H1 (cell line): ENCODE measurements around the gene ADGRV1. TPM values are rescaled to one million over a fixed set of nuclear protein-coding genes. Genes with fewer than 3 reads are reported as not detected.

Experiments
- ASH2L ChIP-seq: fragments of 200-600, 300-600 bp; sonication (generic); IDR thresholded peaks from one replicate; pipeline ENCODE4 v1.7.1; 2017; ENCODE audit warnings: low read length
- ATF2 ChIP-seq: IDR thresholded peaks from 2 replicates; pipeline ENCODE4 v1.6.1; 2012; ENCODE audit warnings: low read length, inconsistent platforms
- CHD7 ChIP-seq: fragments of 300-600 bp; sonication (generic); IDR thresholded peaks from 2 replicates; pipeline ENCODE4 v1.7.1; 2012; ENCODE audit warnings: low read length, moderate library complexity, mild to moderate bottlenecking, inconsistent platforms; ENCODE audit not compliant: insufficient replicate concordance
- KDM5A ChIP-seq: fragments of 200-600 bp; IDR thresholded peaks from 2 replicates; pipeline ENCODE4 v1.7.1; 2012; ENCODE audit warnings: mild to moderate bottlenecking, low read length, inconsistent platforms, mixed read lengths
- SP1 ChIP-seq: IDR thresholded peaks from 2 replicates; pipeline ENCODE4 v1.6.1; 2011; ENCODE audit warnings: low read depth, low read length
- SRF ChIP-seq: IDR thresholded peaks from 2 replicates; pipeline ENCODE4 v1.6.1; 2011; ENCODE audit warnings: mild to moderate bottlenecking, low read depth, low read length, moderate library complexity
- TBP ChIP-seq: IDR thresholded peaks from 2 replicates; pipeline ENCODE4 v1.6.1; 2011; ENCODE audit warnings: low read depth, low read length, improper control_type of control experiment
- polyA plus RNA-seq, 7 experiments: library from polyadenylated mRNA; depleted of rRNA in 3 of 7; stranded (reverse) in 5 of 7; unstranded in 2 of 7; fragments of >200 nt in 5 of 7; fragments of 200-250 nt in 2 of 7; gene quantifications; 1 replicate in 5 of 7; 2 replicates in 1 of 7; 4 replicates in 1 of 7; pipeline versions ENCODE4 v1.2.1 to v1.2.3, GENCODE V29; 2011 to 2013; ENCODE audit warnings: missing spikeins in 2 of 7, mixed read lengths in 2 of 7
- total RNA-seq: library from RNA; stranded (reverse); fragmentation: NEBNext Ultra II Directional; extraction: Animal tissue kit (Norgen Biotek cat#: 25700); gene quantifications from 2 replicates; pipeline ENCODE4 v1.2.1, GENCODE V29; 2021

Gene ADGRV1
- total and polyA plus RNA-seq, 2 of the 8 experiments (the other 6 are each of a cell fraction or from before 2014, with no cell fraction given): 53.1 to 62.2 TPM

- TF ChIP-seq KDM5A (no peak), SP1 (no peak), CHD7 (no peak), ATF2 (no peak), SRF (no peak), TBP (no peak), ASH2L (no peak)
Measured at GRCh38 chr5:91128604-91129003, 570.0 kb downstream of the ADGRV1 start (continued).
